HepG2 (cell line): ENCODE measurements around the gene CEBPA. TPM values are rescaled to one million over a fixed set of nuclear protein-coding genes. Genes with fewer than 3 reads are reported as not detected.
A peak's percentile ranks its signal among the peaks of the same experiment; 100 is the strongest.

Source experiments
- ARNT2 ChIP-seq: sonication (generic); formaldehyde crosslinking; IDR thresholded peaks from 2 replicates; pipeline ENCODE4 v1.8.0; 2022; ENCODE audit warnings: mild to moderate bottlenecking, low read depth, missing genetic modification reagents, moderate library complexity
- BRD4 ChIP-seq: sonication (generic); formaldehyde crosslinking; IDR thresholded peaks from 2 replicates; pipeline ENCODE4 v1.4.0; 2020; ENCODE audit warnings: missing genetic modification reagents
- CBFB ChIP-seq: sonication (generic); formaldehyde crosslinking; IDR thresholded peaks from 2 replicates; pipeline ENCODE4 v1.4.0; 2020; ENCODE audit warnings: missing genetic modification reagents
- CHCHD3 ChIP-seq: sonication (generic); formaldehyde crosslinking; IDR thresholded peaks from 2 replicates; pipeline ENCODE4 v1.8.0; 2022; ENCODE audit warnings: mild to moderate bottlenecking, missing genetic modification reagents, moderate library complexity
- DPF2 ChIP-seq: sonication (generic); formaldehyde crosslinking; IDR thresholded peaks from 2 replicates; pipeline ENCODE4 v1.4.0; 2020; ENCODE audit warnings: mild to moderate bottlenecking, low read depth, missing genetic modification reagents, borderline replicate concordance
- FOXO1 ChIP-seq: sonication (generic); formaldehyde crosslinking; IDR thresholded peaks from 2 replicates; pipeline ENCODE4 v1.4.0; 2020; ENCODE audit warnings: missing genetic modification reagents
- GFI1 ChIP-seq: sonication (generic); formaldehyde crosslinking; IDR thresholded peaks from 2 replicates; pipeline ENCODE4 v1.5.0; 2020; ENCODE audit warnings: missing genetic modification reagents, mild to moderate bottlenecking, borderline replicate concordance
- NR2F6 ChIP-seq, 2 experiments: IDR thresholded peaks; 2 replicates each; pipeline ENCODE4 v1.6.1; 2016; ENCODE audit warnings: antibody characterized with exemption in 1 of 2, mild to moderate bottlenecking in 1 of 2
- PHF20 ChIP-seq: sonication (generic); formaldehyde crosslinking; IDR thresholded peaks from 2 replicates; pipeline ENCODE4 v1.5.0; 2020; ENCODE audit warnings: mild to moderate bottlenecking, missing genetic modification reagents
- SOX6 ChIP-seq, 2 experiments: fragments of 450-650 bp in 1 of 2; sonication (generic) in 1 of 2; formaldehyde crosslinking in 1 of 2; IDR thresholded peaks; 2 replicates each; pipeline versions ENCODE4 v1.4.0 to v1.6.1; 2017 to 2020; ENCODE audit warnings: antibody characterized with exemption in 1 of 2, mild to moderate bottlenecking in 1 of 2, missing genetic modification reagents in 1 of 2
- TBX3 ChIP-seq: fragments of 450-650 bp; IDR thresholded peaks from 2 replicates; pipeline ENCODE4 v1.6.1; 2017; ENCODE audit warnings: antibody characterized with exemption, mild to moderate bottlenecking, inconsistent platforms, borderline replicate concordance
- TP53 ChIP-seq: sonication (generic); formaldehyde crosslinking; conservative IDR thresholded peaks from 2 replicates; pipeline ENCODE4 v1.4.0; 2020; ENCODE audit warnings: missing genetic modification reagents
- ZNF329 ChIP-seq: sonication (generic); formaldehyde crosslinking; IDR thresholded peaks from 2 replicates; pipeline ENCODE4 v1.9.0; 2021; ENCODE audit warnings: low read depth, mild to moderate bottlenecking, missing genetic modification reagents
- ZNF430 ChIP-seq: sonication (generic); formaldehyde crosslinking; IDR thresholded peaks from 2 replicates; pipeline ENCODE4 v1.9.0; 2021; ENCODE audit warnings: mild to moderate bottlenecking, missing genetic modification reagents
- ZNF777 ChIP-seq: sonication (generic); formaldehyde crosslinking; IDR thresholded peaks from 2 replicates; pipeline ENCODE4 v1.4.0; 2020; ENCODE audit warnings: missing genetic modification reagents
- polyA plus RNA-seq, 8 experiments: library from polyadenylated mRNA; depleted of rRNA in 3 of 8; stranded (reverse) in 7 of 8; unstranded in 1 of 8; fragments of >200 nt; fragmentation: Illumina TruSeq in 4 of 8; extraction: Trizol in 4 of 8; gene quantifications; 2 replicates each; pipeline versions ENCODE4 v1.2.1 to v1.2.3, GENCODE V29; 2011 to 2016; ENCODE audit warnings: low read depth in 4 of 8, missing spikeins in 1 of 8, mixed read lengths in 1 of 8; ENCODE audit not compliant: insufficient read depth in 1 of 8
- total RNA-seq, 5 experiments: library from RNA; depleted of rRNA; stranded (reverse); fragments of >200 nt; fragmentation: Illumina TruSeq; extraction: Trizol; gene quantifications; 2 replicates each; pipeline ENCODE4 v1.2.3, GENCODE V29; 2016; ENCODE audit warnings: low read depth in 1 of 5
- TF ChIP-seq, protein P1 (sequence below): sonication (generic); formaldehyde crosslinking; IDR thresholded peaks from 2 replicates; pipeline ENCODE4 v1.5.0; 2020; ENCODE audit warnings: missing genetic modification reagents, mild to moderate bottlenecking, borderline replicate concordance
- TF ChIP-seq, protein P2 (sequence below): sonication (generic); formaldehyde crosslinking; IDR thresholded peaks from 2 replicates; pipeline ENCODE4 v1.5.1; 2020; ENCODE audit warnings: missing genetic modification reagents, mild to moderate bottlenecking, borderline replicate concordance
- TF ChIP-seq, protein P3 (sequence below): sonication (generic); formaldehyde crosslinking; IDR thresholded peaks from 2 replicates; pipeline ENCODE4 v1.8.1; 2022; ENCODE audit warnings: mild to moderate bottlenecking, missing genetic modification reagents
- TF ChIP-seq, protein P4 (sequence below): conservative IDR thresholded peaks from 2 replicates; pipeline ENCODE4 v1.6.1; 2018; ENCODE audit warnings: missing genetic modification reagents
- TF ChIP-seq, protein P5 (sequence below): sonication (generic); formaldehyde crosslinking; conservative IDR thresholded peaks from 2 replicates; pipeline ENCODE4 v1.4.0; 2020; ENCODE audit warnings: mild to moderate bottlenecking, missing genetic modification reagents, moderate library complexity

Gene CEBPA
- total and polyA plus RNA-seq, 2 of the 13 experiments (the other 11 are each of a cell fraction or from before 2014, with no cell fraction given) = 24.8 to 103 TPM

DNA sequence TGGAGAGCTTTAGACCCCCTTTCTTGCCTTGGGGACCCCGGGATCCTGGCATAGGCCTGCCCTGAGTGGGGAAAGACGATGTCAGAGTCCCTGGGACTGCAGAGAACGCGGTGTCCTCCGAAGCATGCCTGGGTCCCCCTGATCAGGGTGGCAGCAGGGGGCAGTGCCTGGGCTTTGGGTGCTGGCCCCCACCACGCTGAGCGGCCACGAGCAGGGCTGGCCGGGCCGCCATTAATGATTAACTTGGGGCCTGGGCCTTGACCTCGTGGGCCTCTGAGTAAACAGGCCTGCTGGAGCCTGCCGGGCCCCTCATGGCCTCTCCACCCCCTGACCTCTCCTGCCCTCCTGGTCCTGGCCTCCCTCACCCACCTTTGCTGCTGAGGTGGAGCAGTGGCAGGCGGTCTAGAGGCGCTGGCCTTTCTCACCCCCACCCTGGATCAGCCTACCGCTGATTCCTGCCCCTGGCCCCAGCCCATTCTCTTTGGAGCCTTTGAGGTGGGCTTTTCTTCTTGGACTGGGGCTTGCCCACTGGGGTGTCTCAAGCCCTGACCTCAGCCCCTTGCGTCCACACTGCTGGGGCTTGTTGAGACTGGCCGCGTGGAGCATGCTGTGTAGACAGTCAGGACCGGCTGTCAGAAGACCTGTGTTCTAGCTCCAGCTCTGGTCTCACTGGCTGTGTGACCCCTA, 26.3 kb downstream of the CEBPA start (continued):
- TF ChIP-seq GFI1 (CRISPR knock-in tag) = peak; percentile 92
- TF ChIP-seq TP53 (CRISPR knock-in tag) = 0 out of 2 replicates have a peak, but pooled peaks have one; percentile 34
- no peak for TF ChIP-seq CHCHD3 (CRISPR knock-in tag)
- TF ChIP-seq, protein P1, sequence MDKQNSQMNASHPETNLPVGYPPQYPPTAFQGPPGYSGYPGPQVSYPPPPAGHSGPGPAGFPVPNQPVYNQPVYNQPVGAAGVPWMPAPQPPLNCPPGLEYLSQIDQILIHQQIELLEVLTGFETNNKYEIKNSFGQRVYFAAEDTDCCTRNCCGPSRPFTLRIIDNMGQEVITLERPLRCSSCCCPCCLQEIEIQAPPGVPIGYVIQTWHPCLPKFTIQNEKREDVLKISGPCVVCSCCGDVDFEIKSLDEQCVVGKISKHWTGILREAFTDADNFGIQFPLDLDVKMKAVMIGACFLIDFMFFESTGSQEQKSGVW (CRISPR knock-in tag) = no peak
- TF ChIP-seq PHF20 (CRISPR knock-in tag) = peak; percentile 42; the same call in 1 of the 2 replicates
- peak; percentile 51 for TF ChIP-seq ZNF777 (CRISPR knock-in tag)
- TF ChIP-seq, protein P2, sequence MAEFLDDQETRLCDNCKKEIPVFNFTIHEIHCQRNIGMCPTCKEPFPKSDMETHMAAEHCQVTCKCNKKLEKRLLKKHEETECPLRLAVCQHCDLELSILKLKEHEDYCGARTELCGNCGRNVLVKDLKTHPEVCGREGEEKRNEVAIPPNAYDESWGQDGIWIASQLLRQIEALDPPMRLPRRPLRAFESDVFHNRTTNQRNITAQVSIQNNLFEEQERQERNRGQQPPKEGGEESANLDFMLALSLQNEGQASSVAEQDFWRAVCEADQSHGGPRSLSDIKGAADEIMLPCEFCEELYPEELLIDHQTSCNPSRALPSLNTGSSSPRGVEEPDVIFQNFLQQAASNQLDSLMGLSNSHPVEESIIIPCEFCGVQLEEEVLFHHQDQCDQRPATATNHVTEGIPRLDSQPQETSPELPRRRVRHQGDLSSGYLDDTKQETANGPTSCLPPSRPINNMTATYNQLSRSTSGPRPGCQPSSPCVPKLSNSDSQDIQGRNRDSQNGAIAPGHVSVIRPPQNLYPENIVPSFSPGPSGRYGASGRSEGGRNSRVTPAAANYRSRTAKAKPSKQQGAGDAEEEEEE (CRISPR knock-in tag) = 0 out of 2 replicates have a peak, but pooled peaks have one; percentile 54
- TF ChIP-seq, protein P3, sequence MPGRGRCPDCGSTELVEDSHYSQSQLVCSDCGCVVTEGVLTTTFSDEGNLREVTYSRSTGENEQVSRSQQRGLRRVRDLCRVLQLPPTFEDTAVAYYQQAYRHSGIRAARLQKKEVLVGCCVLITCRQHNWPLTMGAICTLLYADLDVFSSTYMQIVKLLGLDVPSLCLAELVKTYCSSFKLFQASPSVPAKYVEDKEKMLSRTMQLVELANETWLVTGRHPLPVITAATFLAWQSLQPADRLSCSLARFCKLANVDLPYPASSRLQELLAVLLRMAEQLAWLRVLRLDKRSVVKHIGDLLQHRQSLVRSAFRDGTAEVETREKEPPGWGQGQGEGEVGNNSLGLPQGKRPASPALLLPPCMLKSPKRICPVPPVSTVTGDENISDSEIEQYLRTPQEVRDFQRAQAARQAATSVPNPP (CRISPR knock-in tag) = peak; percentile 49; the same call in 1 of the 2 replicates
- TF ChIP-seq, protein P4, sequence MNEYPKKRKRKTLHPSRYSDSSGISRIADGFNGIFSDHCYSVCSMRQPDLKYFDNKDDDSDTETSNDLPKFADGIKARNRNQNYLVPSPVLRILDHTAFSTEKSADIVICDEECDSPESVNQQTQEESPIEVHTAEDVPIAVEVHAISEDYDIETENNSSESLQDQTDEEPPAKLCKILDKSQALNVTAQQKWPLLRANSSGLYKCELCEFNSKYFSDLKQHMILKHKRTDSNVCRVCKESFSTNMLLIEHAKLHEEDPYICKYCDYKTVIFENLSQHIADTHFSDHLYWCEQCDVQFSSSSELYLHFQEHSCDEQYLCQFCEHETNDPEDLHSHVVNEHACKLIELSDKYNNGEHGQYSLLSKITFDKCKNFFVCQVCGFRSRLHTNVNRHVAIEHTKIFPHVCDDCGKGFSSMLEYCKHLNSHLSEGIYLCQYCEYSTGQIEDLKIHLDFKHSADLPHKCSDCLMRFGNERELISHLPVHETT = peak; percentile 67; the same call in 1 of the 2 replicates
- peak; percentile 84; the same call in 1 of the 2 replicates for TF ChIP-seq ARNT2
- peak; percentile 92 for TF ChIP-seq CBFB (CRISPR knock-in tag)
- TF ChIP-seq, protein P5, sequence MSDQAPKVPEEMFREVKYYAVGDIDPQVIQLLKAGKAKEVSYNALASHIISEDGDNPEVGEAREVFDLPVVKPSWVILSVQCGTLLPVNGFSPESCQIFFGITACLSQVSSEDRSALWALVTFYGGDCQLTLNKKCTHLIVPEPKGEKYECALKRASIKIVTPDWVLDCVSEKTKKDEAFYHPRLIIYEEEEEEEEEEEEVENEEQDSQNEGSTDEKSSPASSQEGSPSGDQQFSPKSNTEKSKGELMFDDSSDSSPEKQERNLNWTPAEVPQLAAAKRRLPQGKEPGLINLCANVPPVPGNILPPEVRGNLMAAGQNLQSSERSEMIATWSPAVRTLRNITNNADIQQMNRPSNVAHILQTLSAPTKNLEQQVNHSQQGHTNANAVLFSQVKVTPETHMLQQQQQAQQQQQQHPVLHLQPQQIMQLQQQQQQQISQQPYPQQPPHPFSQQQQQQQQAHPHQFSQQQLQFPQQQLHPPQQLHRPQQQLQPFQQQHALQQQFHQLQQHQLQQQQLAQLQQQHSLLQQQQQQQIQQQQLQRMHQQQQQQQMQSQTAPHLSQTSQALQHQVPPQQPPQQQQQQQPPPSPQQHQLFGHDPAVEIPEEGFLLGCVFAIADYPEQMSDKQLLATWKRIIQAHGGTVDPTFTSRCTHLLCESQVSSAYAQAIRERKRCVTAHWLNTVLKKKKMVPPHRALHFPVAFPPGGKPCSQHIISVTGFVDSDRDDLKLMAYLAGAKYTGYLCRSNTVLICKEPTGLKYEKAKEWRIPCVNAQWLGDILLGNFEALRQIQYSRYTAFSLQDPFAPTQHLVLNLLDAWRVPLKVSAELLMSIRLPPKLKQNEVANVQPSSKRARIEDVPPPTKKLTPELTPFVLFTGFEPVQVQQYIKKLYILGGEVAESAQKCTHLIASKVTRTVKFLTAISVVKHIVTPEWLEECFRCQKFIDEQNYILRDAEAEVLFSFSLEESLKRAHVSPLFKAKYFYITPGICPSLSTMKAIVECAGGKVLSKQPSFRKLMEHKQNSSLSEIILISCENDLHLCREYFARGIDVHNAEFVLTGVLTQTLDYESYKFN = peak; percentile 100
- peak; percentile 99 for TF ChIP-seq BRD4 (CRISPR knock-in tag)
- TF ChIP-seq ZNF430 = peak; percentile 94
- no peak for TF ChIP-seq SOX6 (IDR thresholded peaks at IDR 0.05)
- peak; percentile 96 for TF ChIP-seq SOX6 (CRISPR knock-in tag; IDR thresholded peaks at IDR 0.05)
- TF ChIP-seq FOXO1 = peak; percentile 98
- 0 out of 2 replicates have a peak, but pooled peaks have one; percentile 74 for TF ChIP-seq ZNF329 (CRISPR knock-in tag)
- TF ChIP-seq TBX3 = peak; percentile 71
- TF ChIP-seq NR2F6 (IDR thresholded peaks at IDR 0.05) = peak; percentile 100
- peak; percentile 100 for TF ChIP-seq NR2F6 (CRISPR knock-in tag; IDR thresholded peaks at IDR 0.05)
- peak; percentile 91 for TF ChIP-seq DPF2 (CRISPR knock-in tag)
